Jurkat, Clone E6-1 (cell line): ENCODE data around the gene A3GALT2.

Experiments
- DNase-seq: peaks from one replicate; pipeline ENCODE4 v3.0.0-alpha.2; 2011; ENCODE audit warnings: low read depth, low spot score
- H3K4me3 ChIP-seq: 2 replicates; pipeline ENCODE4 v1.5.1; 2011; ENCODE audit warnings: mild to moderate bottlenecking, low read length, control low read depth, moderate library complexity

The A3GALT2 gene

GRCh38 chr1:33336580-33336979, 15.7 kb upstream of the A3GALT2 start:
- no peak for DNase-seq
- H3K4me3 ChIP-seq: no peak overlapping the region

GRCh38 chr1:33335020-33335419, 14.1 kb upstream of the A3GALT2 start:
- H3K4me3 ChIP-seq: no peak overlapping the region
- peak; percentile 19 for DNase-seq

GRCh38 chr1:33334081-33334552, 13.2 kb upstream of the A3GALT2 start:
- H3K4me3 ChIP-seq: no peak overlapping the region
- DNase-seq: no peak

- DNase-seq: no peak
- no peak overlapping the region for H3K4me3 ChIP-seq
Observed at GRCh38 chr1:33332881-33333280, 12.0 kb upstream of the A3GALT2 start.

GRCh38 chr1:33332357-33332789, 11.5 kb upstream of the A3GALT2 start:
- H3K4me3 ChIP-seq: no peak overlapping the region

DNA sequence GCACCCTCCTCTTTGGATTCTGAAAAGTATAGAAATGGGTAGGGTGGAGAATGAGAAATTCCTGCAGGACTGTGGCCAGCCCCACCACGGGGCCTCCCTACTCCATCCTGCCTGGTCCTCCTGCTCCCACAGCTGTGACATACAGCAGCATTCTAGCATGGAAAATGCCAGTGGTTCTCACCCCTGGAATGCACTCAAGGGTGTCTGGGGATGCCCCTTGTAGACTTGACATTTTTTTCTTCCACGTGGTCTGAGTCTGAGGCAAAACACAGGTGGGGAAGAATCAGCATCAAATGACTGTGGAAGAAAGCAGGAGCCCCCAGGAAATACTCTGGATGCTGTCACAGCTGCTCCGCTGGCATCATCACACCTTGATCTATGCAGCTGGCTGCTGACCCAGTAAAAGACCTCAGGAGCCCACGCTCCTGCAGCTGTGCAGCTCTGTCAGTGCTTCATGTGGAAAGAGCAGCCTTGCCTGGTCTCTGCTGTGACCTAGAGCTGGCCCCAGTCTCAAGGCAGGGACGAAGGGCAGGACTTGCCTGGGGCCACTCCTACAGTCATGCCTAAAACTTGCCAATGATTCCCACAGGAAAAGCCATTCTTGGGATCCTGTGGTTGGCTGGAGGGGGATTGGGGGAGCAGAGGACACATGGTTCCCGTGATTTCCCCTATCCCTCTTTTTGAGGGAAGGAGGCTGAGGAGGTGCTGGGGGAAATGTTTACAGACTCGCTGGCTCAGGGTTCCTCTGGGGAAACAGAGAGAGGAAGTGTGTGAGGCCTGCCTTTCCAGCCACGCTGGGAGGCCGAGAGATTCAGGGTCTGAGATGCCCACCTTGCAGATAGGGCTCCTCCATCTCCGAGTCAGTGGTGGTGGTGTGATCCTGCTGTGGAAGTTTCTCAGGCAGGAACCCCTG, 10.8 kb upstream of the A3GALT2 start:
- DNase-seq: no peak
- no peak overlapping the region for H3K4me3 ChIP-seq

More at GRCh38 chr1:33332357-33332789, 11.5 kb upstream of the A3GALT2 start:
- DNase-seq: no peak

DNA sequence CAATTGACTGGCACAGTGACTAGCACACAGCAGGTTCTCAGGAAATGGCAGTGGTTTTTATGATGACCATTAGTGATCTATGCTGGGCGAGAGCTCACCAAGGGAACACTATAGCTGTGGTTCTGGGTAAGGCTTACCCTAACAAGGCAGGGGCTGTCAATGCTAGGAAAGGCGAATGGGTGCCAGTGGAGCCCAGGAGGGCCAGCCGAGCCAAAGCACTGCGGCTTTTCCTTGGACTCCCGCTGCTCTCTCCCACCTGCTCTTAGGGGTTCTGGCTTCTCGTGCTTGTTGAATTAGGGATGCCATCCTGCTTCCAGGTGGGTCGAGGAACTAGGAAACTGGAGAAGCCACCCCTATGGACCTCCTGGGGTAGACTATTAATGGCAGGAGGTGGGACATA, 10.0 kb upstream of the A3GALT2 start:
- no peak for DNase-seq
- no peak overlapping the region for H3K4me3 ChIP-seq

- no peak for DNase-seq
Observed at GRCh38 chr1:33330361-33330890, 9.5 kb upstream of the A3GALT2 start.

GRCh38 chr1:33329600-33330305, 8.9 kb upstream of the A3GALT2 start:
- no peak overlapping the region for H3K4me3 ChIP-seq
- no peak for DNase-seq

More at GRCh38 chr1:33330361-33330890, 9.5 kb upstream of the A3GALT2 start:
- no peak overlapping the region for H3K4me3 ChIP-seq

DNA sequence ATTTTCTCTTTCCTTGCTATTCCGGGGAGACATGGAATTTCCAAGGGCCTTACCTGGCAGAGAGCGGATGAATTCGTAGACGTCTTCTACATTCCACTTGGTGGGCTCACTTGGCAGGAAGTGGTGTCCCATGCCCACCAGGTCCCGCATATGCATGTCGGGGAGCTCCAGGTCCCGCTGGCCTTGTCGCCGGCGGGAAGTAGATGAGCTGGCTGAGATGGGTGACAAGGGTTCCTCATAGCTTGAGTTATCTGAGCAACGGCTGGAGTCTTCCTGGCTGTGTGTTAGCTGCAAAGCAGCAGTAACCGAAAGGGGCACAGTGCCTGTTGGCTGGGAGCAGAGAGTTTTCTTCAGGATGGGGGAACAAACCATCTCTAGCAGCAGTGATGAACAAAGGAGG, 7.9 kb upstream of the A3GALT2 start:
- no peak for DNase-seq
- H3K4me3 ChIP-seq: no peak overlapping the region

GRCh38 chr1:33327587-33328325, 6.9 kb upstream of the A3GALT2 start:
- H3K4me3 ChIP-seq: no peak overlapping the region
- DNase-seq: no peak

- no peak for DNase-seq
- no peak overlapping the region for H3K4me3 ChIP-seq
Observed at GRCh38 chr1:33326785-33327184, 5.9 kb upstream of the A3GALT2 start.

GRCh38 chr1:33324677-33325575, 4.0 kb upstream of the A3GALT2 start:
- no peak overlapping the region for H3K4me3 ChIP-seq
- DNase-seq: no peak

DNA sequence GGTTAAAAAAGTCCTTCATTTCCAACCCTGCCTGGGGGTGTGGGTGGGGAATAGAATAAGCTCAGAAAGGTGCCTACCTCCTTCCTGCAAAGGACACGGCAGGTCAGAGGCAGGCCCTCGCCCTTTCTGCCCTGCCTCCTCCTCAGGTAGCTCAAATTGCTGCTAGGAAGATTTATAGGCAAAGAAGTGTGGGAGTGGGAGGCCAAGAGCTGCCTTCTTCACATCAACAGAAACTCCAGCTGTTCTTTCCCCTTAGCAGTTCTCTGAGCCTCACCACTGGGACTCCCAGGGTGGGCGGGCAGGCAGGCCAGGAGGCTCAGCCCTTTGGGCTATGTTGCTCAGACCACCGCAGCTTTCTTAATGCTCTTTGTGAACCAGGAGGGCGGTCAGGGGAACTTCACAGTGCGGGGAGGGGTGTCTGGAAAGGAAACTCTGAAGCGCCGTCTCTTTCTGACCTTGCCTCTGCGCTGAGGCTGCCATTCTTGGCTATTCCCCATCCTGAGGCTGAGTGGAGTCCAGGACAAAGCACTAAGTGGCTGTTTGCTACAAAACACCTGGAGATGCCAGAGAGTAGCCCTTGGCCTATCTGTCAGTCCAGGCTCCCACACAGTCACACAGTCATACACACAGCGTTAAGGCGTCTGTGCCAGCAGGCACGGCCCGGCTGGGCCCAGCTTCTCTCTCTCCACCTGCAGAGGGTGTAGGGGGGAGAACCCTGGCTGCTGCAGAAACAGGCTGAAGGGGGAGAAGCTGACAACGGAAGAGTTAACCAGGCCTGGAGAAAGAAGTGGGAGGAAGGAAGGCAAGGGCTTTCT, 3.0 kb upstream of the A3GALT2 start:
- no peak for DNase-seq
- no peak overlapping the region for H3K4me3 ChIP-seq

DNA sequence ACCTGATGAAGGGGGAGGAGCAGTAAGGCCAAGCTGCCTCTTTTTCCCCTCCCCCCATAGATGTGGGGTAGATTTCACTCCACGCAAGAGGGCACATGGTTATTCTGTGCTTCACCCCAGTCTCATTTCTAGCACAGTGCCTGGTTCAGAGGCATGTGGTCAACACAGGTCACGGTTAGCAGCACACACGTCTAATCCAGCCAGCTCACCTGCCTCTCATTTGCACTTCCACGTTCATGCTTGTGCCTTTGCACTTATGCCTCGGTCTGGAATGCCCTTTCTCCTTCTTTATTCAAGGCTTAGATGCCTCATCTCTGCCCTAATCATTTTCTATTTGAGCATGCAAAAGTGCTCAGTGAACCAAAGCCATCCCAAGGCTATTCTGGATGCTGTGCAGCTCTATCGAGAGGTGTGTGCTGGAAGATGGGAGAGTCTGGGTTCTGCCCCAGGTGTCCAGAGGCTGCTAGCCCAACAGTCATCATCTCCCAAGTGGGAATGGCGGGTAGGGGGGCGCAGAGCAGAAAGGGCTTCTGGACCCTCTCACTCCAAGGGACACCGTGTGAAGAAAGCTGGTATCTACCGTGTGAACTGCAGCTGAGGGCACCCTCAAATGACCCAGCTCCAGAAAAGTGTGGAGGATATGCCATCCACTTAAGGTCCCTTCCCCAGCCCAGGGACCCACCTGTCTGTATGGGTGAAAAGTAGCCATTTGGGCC, 2.1 kb upstream of the A3GALT2 start:
- H3K4me3 ChIP-seq: no peak overlapping the region
- DNase-seq: no peak

GRCh38 chr1:33322109-33322508, 1.2 kb upstream of the A3GALT2 start:
- H3K4me3 ChIP-seq: no peak overlapping the region
- DNase-seq: no peak

- H3K4me3 ChIP-seq: no peak overlapping the region
- DNase-seq: no peak
Observed at GRCh38 chr1:33321178-33321577, 280 bp upstream of the A3GALT2 start.
